Measurements from ENCODE around the gene PLPPR3. TPM values are rescaled to one million over a fixed set of nuclear protein-coding genes. Genes with fewer than 3 reads are reported as not detected.

PLPPR3 gene
- total RNA-seq, 1 experiment from 2014 or later: not detected

DNA sequence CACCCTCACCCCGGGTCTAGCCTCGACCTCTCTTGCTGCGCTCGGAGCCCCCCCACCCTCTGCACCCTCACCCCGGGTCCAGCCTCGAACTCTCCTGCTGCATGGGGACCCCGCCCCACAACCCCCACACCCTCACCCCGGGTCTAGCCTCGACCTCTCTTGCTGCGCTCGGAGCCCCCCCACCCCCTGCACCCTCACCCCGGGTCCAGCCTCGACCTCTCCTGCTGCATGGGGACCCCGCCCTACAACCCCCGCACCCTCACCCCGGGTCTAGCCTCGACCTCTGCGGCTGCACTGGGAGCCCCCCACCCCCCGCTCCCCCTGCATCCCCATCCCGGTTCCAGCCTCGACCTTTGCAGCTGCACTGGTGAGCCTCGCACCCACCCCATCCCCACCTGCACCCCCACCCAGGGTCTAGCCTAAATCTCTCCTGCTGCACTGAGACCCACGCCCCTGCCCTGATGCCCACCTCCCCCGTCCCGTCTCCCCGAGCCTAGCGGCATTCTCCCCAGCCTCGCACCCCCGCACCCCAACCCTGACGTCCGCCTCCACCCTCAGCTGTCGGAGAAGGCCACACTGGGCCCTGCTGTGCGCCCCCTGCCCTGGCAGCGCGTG lies 39.5 kb upstream of the PLPPR3 start:
- H3K36me3 Mint-ChIP-seq (ENCODE audit: insufficient read depth, unreplicated experiment): no peaks in the 10 kb centered on the region
- peaks cover 5% of the 10 kb centered on the region for H3K4me1 Mint-ChIP-seq (ENCODE audit: insufficient read depth, unreplicated experiment)
- DNase-seq (ENCODE audit: unreplicated experiment): no peak
- H3K27me3 Mint-ChIP-seq (ENCODE audit: insufficient read depth, unreplicated experiment): no peaks in the 10 kb centered on the region
- TF ChIP-seq, protein P1, sequence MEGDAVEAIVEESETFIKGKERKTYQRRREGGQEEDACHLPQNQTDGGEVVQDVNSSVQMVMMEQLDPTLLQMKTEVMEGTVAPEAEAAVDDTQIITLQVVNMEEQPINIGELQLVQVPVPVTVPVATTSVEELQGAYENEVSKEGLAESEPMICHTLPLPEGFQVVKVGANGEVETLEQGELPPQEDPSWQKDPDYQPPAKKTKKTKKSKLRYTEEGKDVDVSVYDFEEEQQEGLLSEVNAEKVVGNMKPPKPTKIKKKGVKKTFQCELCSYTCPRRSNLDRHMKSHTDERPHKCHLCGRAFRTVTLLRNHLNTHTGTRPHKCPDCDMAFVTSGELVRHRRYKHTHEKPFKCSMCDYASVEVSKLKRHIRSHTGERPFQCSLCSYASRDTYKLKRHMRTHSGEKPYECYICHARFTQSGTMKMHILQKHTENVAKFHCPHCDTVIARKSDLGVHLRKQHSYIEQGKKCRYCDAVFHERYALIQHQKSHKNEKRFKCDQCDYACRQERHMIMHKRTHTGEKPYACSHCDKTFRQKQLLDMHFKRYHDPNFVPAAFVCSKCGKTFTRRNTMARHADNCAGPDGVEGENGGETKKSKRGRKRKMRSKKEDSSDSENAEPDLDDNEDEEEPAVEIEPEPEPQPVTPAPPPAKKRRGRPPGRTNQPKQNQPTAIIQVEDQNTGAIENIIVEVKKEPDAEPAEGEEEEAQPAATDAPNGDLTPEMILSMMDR (IDR thresholded peaks at IDR 0.05; ENCODE audit: unreplicated experiment): no peak
- POLR2A ChIA-PET: no interaction called here
- BruUV-seq (replicated peaks): no TSS peak
- no peaks in the 10 kb centered on the region for H3K9me3 Mint-ChIP-seq (ENCODE audit: unreplicated experiment)
- CTCF ChIA-PET: interaction anchor here (0.6 kb wide), 1 partner anchor 78 kb away, joined by 4 read pairs; no protein-coding TSS in a partner anchor
- no peak overlapping the region for H3K4me3 Mint-ChIP-seq (ENCODE audit: unreplicated experiment)
- no peak overlapping the region for H3K27ac Mint-ChIP-seq (ENCODE audit: low read depth, unreplicated experiment)
- intact Hi-C loops (cut with micrococcal nuclease): no loop called here

DNA sequence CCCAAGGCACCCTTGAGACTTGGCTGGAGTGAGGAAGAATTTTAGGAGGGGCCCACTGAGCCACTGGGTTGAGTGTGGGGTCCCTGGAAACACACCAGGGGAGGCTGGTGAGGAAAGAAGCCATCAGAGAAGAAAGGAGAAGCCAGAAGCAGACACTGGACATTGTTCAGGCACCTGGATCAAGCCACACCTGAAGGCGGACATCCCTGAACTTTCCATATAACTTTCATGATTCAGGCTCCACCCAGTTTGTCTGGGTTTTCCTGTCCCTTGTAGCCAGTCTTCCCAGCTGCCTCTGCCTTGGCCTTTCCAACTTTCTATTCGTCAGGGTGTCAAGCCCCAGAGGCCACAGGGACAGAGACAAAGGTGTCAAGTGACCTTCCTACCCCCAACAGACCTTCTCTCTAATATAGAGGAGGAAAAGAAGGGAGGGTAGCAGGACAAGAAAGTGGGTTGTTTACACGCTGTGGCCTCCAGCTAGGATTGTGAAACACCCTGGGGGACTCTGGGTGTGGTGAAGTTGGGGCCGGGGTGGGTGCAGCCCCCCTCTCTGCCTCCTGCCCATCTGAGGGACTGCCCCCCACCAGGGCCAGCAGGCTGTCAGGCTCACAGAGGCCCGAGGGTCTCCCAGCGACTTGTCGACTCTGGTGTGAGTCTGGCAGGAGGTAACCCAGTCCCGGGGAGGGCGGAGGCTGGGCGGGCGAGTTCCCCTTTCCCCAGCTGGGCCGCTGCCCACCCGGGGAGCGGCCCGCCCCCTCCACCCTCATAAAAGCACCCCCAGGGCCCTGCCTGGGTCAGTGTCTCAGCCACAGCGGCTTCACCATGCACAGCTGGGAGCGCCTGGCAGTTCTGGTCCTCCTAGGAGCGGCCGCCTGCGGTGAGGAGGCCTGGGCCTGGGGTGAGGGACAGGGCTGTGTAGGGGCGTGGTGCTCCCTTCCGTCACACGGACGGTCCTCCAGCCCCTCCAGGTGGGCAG lies 37.4 kb upstream of the PLPPR3 start, which contains the start of gene CFD:
Gene CFD (plus strand): TSS at position 797 of the 976 bp plus-strand sequence. CDS start 26 bp downstream, at position 823.
- no peak within 1 kb of the TSS for H3K27ac Mint-ChIP-seq (ENCODE audit: low read depth, unreplicated experiment)
- no peak within 1 kb of the TSS for H3K4me3 Mint-ChIP-seq (ENCODE audit: unreplicated experiment)
- peaks cover 5% of the 10 kb centered on the region for H3K4me1 Mint-ChIP-seq (ENCODE audit: insufficient read depth, unreplicated experiment)
- no peaks in the 10 kb centered on the region for H3K27me3 Mint-ChIP-seq (ENCODE audit: insufficient read depth, unreplicated experiment)
- no peak for DNase-seq (ENCODE audit: unreplicated experiment)
- intact Hi-C loops (cut with micrococcal nuclease): loop anchor here (10.0 kb wide), 1 partner anchor 126 kb away; the partner anchor contains the start of gene WDR18
- POLR2A ChIA-PET: interaction anchor here (0.6 to 1.4 kb wide), 2 partner anchors 23 to 183 kb away, joined by 3 read pairs; partner anchors contain the start of gene FSTL3
- TF ChIP-seq, protein P1 (IDR thresholded peaks at IDR 0.05; ENCODE audit: unreplicated experiment): no peak
- BruUV-seq (replicated peaks): no TSS peak
- H3K36me3 Mint-ChIP-seq (ENCODE audit: insufficient read depth, unreplicated experiment): no peaks in the 10 kb centered on the region
- CTCF ChIA-PET: interaction anchor here (0.6 to 1.2 kb wide), 2 partner anchors 123 to 400 kb away, joined by 4 read pairs; no protein-coding TSS in a partner anchor
- no peaks in the 10 kb centered on the region for H3K9me3 Mint-ChIP-seq (ENCODE audit: unreplicated experiment)

DNA sequence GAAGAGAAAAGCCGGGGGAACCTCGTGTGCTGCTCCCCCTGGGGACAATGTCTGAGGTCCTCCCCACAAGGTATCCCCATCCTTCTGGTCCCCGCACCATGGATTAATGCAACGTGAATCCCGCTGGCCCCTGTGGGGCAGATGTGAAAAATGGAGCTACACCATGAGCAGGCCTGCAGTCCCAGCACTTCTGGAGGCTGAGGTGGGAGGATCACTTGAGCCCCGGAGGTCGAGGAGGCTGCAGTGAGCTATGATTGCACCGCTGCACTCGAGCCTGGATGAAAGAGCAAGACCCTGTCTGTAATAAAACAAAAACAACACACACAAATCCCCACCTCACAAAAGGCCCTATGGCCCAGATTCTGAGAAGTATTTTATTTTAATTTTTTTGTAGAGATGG lies 36.5 kb upstream of the PLPPR3 start:
- CTCF ChIA-PET: interaction anchor here (0.6 to 1.2 kb wide), 5 partner anchors 9 to 400 kb away, joined by 3 to 5 read pairs (median 4); no protein-coding TSS in a partner anchor
- Mint-ChIP-seq H3K27ac (ENCODE audit: low read depth, unreplicated experiment) (no peak overlapping the region), H3K4me1 (ENCODE audit: insufficient read depth, unreplicated experiment) (peaks cover 5% of the 10 kb centered on the region), H3K4me3 (ENCODE audit: unreplicated experiment) (no peak overlapping the region), H3K27me3 (ENCODE audit: insufficient read depth, unreplicated experiment) (no peaks in the 10 kb centered on the region), H3K9me3 (ENCODE audit: unreplicated experiment) (no peaks in the 10 kb centered on the region), H3K36me3 (ENCODE audit: insufficient read depth, unreplicated experiment) (no peaks in the 10 kb centered on the region)
- no peak for DNase-seq (ENCODE audit: unreplicated experiment)
- TF ChIP-seq, protein P1 (IDR thresholded peaks at IDR 0.05; ENCODE audit: unreplicated experiment): no peak
- intact Hi-C loops (cut with micrococcal nuclease): loop anchor here (10.0 kb wide), 1 partner anchor 127 kb away; the partner anchor contains the start of gene WDR18
- BruUV-seq (replicated peaks): no TSS peak
- POLR2A ChIA-PET: no interaction called here
